Left renal pelvis (tissue), 4 donors: Measurements from ENCODE around the gene BLOC1S3. TPM values are rescaled to one million over a fixed set of nuclear protein-coding genes. Genes with fewer than 3 reads are reported as not detected.

Source experiments
- DNase-seq, 4 donors: peaks; one replicate each; pipeline ENCODE4 v3.0.0-alpha.2; 2013; ENCODE audit warnings: low read depth in 4 of 4, low spot score in 3 of 4
- polyA plus RNA-seq, 4 donors: library from polyadenylated mRNA; unstranded; fragments of 120-200 nt; gene quantifications; one replicate each; pipeline ENCODE4 v1.2.1, GENCODE V29; 2013; ENCODE audit not compliant: insufficient read length in 4 of 4

BLOC1S3 gene
- polyA plus RNA-seq, 4 donors = 6.7 to 10.1 (median 9.2) TPM

DNA sequence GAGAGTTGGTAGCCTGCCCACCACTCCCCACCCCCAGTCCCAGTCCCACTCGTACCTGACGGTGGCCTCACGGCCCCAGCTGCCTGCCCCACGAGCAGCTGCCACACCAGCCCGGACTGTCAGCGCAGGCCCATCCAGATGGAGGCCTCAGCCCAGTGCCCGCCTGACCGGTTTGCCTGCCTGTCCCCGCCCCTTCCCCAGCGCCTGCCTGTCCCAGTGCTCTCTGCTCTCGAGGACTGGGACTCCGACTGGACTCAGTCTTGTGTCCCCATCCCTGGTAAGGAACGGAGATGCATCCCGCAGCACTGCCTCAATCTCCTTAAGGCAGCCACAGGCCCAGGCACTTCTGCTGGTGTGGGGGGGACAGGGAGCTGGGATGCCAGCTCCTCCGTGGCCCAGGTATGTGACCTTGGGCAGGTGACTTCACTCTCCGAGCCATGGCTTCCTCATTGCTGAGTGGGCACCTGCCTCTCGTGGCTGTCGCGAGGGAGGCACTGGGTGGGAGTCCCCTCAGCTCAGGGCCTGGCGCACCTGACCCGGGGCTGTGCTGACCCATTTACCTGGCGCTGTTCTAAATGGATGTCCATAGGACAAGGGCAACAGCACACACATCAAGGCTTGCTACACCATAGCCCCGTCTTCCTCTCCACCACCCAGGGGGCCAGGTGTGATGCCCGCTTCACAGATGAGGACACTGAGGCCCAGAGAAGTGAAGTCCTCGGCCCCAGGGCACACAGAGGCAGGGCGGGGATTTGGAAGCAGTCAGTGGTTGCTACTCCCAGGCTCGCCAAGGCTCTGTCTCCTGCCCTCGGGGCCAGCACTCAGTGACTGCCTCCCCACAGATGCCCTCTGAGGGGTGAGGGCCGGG, 17.5 kb upstream of the BLOC1S3 start, which contains the start of gene NKPD1:
TSS of gene NKPD1 (minus strand) at position 113 of the 868 bp plus-strand sequence. CDS start 832 bp downstream, outside the sequence.
- DNase-seq = no peak

DNA sequence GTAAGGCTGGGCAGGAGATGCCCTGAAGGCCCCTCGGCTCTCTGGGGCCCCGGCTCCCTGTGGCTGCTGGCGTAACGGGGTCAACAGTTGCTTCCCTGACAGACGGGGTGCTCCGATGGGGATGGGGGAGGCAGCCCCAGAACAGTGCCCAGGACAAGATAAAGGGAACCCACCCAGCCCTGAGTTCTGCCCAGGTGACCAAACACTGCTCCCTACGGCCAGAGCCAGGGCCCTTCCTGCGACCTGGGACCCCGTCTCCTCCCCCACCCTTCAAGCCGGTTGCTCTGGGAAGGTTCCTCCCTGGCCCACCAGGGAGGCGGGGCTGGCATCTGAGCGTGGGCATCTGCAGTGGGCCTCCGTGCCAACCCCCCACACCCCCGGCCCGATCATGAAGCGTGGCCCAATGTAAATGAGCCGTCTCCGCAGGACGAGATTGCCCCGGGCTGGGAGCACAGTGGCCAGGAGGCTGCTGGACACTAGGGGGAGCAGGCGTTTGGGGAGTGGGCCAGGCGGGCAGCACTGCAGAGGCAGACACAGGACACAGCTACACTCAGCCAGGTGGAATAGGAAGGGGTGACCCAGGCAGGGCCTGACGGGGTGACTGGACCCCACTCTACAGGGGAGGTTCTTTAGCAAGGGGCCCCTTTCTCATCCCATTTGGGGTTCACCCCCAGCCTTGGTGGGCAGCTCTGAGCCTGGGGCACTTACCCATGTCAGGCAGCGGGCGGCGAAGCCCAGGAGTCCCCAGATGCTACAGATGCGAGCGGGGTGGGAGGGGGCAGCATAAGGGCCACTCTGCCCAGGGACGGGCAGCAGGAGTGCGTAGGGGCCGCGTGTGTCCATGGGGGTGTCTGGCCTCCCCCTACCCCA, 16.6 kb upstream of the BLOC1S3 start:
- no peak for DNase-seq

DNA sequence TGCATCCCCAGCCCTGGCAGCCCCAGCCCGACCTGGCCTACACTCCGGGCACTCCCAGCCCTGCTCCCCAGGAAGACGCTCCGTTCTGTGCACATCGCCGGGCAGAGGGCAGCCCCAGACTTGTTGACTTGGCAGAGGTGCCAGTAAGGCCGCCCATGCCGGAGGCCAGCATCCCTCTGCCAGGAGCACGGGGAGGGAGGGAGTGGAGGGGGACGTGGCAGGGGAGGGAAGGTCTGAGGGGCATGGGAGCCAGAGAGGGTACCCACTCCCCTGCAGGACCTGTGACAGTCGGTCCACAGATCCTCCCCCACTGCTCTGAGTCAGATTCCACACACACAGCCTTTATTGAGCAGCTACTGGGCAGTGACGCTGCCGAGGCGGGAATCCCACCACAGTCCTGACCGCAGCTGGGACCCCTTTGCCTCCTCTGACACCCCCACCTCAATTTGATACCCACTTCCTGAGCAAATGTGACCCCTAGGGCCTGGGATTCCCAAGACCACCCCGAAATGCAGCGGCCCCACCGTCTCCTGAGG, 15.9 kb upstream of the BLOC1S3 start:
- no peak for DNase-seq

DNA sequence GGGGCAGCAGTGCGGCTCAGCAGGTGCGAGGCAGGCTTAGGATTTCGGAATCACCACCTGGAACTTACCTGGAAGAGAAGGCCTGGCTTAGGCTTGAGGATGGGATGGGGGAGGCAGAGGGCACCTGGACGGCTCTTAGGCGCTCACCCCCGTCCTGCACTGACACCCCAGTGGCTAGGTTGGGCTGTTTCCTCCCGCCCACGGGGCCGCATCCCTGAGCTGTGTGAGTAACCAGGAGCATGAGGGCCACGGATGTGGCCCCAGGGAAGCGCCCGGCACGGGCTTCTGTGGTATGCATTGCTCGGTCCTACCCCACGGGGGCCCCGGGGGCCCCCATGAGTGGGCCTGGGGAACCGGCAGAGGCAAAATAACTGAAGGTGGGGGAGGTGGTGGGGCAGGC, 15.4 kb upstream of the BLOC1S3 start:
- DNase-seq = no peak

DNA sequence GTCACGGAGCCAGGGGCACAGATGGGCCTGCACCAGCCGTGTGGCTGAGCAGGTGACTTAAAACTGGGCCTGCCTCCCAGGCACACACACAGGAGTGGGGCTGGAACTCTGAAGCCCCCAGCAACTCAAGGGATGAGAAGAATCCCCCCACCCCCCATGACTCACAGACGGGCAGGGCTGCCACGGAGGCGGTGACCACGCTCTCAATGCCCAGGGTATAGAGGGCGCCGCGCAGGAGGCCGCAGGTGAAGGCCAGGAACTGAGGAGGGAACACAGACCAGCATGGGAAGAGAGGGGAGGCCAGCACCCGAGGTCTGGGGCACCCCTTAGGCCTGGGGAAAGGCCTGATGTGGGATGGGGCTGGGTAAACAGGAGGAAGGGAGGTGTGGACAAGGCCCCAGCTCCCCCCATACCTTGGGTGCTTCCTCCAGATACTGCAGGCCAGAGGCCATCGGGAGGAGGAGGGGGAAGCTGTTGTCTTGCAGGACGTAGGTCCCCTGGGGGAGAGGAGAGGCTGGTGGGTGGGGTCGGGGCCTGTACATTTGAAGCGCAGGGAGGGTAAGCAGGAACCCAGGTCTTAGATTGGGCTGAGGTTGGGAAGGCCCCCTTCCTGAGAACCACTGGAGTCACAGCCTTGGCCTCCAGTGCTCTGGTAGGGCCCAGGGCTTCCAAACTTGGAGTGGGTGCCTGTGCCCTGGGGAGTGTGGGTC, 14.7 kb upstream of the BLOC1S3 start:
- DNase-seq = no peak

DNA sequence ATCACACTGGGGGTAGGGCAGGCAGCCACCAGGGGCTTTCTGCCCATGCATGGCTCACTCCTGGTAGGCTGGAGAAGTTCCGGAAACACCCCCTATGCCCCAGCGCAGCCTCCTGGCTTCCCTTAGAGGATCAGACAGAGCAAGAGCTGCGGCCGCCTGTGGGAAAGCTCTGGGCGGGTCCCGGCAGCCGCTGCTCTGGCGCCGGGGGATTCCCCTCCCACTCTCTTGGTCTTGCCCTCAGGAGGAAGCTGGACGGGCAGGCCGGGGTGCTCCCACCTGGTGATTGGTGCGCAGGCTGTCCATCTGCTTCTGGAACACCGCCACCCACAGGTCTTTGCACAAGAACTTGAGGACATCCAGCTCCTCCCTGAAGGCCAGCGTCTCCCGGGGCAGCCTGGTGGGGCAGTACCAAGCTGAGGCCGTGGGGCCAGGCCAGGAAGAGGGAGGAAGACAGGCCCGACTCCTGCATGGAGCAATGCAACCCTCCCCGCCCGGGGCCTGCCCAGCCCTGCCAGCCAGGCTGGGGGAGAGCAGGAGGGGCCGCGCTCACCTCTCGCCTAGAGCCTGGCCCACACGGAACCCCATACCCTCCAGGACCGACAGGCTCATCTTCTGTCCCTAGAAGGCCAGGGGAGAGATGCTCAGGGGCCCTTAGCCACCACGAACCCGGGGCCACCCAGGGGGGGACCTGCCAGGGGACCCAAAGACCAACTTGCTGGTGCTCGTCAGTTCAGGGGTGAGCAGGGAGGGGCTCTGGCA, 13.8 kb upstream of the BLOC1S3 start:
- no peak for DNase-seq

DNA sequence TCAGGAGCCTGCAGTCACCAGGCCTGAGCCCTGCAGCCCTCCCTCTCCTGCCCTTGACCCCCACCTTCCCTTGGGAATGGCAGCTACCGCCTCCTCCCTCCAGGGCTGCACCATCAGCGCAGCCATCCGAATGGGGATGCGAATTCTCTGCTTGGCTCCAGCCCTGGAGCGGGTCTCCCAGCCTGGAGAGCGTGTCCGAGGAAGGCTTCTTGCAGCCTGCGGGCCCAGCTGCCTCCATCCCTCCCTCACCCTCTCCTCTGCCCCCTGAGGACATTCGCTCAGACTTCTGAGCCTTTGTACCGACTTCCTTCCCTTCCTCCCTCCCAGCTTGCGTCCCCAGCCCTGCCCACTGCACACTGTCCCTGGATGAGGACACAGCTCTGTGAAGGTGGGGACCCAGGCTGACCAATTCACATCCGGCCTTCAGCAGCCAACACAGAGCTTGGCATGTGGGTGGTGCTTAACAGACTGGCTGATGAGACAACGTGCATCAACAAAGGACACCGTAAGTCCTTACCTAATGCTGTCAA, 11.8 kb upstream of the BLOC1S3 start:
- no peak for DNase-seq

DNA sequence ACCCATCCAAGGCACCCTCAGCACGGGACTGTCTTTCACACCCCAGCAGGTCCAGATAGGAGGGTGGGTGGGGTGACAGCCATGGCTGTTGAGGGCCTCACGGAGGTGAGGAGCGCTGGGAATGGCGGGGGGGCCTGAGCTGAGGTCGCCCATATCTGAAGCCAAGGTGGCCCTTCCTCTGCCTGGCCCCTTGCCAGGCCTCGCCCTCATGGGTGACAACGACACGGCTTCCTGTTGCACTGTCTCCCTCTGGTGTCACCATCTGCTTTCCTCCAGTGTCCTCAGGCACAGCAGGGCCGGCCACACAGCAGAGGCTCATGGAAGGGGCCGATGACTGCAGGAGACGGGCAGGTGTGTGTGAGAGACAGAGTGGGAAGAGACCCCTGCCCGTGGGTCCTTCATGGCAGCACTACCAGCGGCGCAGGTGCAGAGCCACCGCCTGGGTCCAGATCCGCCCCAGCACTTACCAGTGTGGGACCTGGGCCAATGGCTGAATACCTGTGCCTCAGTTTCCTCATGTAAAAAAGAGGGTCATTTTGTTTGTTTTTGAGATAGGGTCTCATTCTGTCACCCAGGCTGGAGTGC, 9.7 kb upstream of the BLOC1S3 start:
- DNase-seq = no peak

DNA sequence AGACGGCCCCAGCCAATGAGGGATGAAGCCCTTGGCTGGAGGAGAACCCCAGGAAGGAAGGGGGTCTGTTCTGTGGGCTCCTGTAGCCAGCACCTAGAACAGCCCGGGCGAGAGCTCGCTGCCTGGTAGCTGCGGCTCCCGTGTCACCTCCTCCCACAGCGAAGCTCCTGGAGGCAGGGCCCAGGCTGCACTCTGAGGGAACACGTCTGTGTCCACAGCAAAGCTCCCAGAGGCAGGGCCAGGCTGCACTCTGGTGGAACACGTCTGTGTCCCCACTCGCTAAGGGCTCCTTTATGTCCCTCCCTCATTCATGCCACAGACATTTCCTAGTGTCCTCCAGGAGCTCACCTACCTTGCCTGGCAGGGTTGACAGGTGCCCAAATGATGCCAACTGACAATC, 9.0 kb upstream of the BLOC1S3 start:
- DNase-seq = no peak

DNA sequence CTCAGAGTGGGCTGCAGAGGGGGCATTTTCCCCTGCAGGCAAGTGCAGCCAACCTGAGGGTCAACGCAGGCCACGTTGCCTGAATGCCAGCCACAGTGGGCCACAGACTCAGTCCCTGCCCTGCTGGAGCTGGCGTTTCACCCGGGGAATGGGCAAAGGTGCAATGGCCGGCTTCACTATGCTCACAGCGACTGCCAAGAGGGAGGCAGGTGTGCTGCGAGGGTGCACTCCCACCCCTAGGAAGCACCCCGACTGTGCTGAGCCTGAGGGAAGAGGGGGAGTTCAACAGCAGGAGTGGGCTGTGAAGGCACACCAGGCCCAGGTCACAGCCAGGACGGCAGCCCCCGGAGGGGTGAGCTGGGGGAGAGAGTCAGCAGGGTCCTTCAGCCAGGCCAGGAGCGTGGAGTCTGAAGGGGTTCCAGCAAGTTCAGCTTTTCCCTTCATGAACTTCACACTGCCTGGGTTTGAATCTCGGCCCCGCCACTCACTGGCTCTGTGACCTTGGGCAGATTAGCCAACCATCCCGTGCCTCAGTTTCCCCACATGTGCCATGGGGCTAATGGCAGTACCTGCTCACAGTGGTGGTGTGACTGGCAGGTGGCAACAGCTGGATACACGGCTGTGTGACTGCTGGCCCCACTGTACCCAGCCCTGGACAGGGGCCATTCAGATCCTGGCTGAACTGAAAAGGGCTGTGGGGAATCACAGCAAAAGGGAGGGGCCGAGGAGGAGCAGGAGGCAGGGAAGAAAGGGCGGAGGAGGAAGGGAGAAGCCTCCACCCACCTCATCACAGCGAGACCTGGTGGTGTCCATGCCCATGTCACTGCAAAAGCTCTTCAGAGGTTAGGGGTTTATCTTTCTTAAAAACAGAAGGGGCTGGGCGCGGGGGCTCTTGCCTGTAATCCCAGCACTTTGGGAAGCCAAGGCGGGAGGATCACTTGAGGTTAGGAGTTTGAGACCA, 8.2 kb upstream of the BLOC1S3 start:
- DNase-seq = no peak

DNA sequence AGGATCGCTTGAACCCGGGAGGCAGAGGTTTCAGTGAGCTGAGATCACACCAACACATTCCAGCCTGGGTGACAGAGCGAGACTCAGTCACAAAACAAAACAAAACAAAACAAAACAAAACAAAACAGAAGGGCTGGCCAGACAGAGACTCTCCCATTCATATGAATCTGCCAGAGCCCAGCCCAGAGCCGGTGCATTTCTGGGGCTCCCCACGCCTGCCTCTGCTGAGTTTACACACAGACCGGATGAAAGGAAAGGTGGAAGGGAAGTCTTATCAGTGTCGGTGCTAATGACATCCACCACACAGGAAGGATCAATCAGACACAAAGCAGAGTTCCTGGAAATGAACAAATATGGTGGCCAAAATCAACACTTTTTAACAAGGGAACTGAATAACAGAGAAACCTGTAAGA, 7.4 kb upstream of the BLOC1S3 start:
- no peak for DNase-seq

DNA sequence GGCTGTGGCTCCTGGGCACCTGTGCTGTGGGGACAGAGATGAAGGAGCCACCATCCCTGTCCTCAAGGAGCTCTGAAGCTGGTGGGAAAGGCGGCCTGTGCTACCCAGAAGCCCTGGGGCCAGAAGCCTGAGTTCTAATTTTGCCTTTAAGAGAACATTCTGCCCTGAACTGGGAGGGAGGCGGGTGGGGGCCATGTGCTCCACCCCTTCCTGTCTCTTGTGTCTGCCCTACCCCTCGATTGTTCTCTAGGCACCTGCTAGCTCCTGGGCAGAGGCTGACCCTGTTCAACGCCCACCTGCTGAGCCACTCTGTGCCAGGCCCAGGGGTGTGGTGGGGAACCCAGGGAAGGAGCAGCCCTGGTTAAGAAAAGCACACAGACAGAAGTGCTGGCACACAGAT, 6.4 kb upstream of the BLOC1S3 start:
- DNase-seq = no peak

DNA sequence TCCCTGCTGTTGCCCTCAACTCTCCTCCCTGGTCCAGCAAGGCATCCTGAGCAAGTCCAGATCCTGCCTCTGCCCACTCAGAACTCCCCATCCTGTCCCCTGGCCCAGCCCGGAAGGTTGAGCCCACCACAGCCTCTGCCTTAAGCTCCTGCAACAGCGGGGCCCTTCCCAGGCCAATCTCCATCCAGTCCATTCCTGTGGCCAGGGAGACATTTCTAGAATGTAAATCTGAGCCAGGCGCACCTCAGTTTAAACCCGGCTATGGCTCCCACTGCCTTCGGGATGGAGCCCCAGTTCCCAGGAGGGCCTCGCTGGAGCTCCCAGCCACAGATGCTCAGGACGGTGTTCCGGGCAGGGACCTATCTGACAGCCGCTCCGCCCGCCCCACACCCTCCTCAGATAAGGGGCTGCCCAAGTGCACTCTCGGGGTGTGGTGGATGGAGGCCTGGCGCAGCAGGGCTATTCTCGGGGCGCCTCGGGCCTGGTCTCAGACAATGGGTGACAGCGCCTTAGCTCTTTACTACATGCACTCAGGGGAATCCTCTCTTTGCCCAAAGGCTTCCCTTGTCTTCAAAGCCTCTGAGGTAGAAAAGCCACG, 5.9 kb upstream of the BLOC1S3 start:
- DNase-seq = no peak

DNA sequence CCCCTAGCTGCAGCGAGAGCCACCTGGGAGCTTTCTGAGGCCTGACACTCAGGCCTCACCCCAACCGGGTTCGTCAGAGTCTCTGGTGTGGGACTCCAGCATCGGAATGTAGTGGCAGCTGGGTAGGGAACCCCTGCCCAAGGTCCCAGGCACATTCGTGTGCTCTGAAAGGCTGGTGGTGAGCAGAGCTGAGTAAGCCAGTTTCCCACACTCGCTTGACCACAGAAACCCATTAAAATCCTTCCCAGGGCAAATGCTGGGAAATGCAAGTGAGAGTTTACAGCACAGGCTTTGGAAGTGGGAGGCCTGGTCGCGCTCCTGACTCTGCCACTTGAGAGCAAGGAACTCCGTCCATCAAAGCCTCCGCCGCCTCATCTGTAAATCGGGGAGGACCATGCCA, 4.8 kb upstream of the BLOC1S3 start:
- DNase-seq = no peak

DNA sequence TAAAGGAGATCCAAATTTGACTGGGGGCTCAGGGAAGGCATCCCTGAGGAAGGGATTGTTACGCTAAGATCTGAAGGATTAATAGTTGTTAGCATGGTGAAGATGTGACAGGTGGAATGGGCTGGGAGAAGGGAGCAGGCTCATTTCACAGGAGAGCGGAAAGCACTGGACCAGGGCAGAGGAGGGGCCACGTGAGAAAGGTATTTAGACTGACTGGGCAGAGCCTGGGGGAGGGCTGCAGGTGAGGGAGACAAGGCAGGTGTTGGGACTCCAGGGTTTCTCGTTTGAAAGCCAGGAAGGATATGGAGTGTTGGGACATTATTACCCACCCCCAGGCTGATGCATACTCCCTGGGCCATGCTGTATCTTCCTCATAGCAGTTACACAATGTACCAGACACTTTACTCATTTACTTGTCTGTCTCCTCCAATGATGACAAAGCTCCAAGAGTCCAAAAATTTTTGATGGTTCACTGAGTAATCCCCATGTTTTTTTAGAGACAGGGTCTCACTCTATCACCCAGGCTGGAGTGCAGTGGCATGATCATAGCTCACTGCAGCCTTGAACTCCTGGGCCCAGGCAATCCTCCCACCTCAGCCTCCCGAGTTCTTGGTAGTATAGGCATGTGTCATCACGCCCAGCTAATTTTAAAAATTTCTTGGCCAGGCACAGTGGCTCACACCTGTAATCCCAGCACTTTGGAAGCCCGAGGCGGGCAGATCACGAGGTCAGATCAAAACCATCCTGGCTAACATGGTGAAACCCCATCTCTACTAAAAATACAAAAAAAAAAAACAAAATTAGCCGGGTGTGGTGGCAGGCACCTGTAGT, 2.9 kb upstream of the BLOC1S3 start:
- DNase-seq = no peak

DNA sequence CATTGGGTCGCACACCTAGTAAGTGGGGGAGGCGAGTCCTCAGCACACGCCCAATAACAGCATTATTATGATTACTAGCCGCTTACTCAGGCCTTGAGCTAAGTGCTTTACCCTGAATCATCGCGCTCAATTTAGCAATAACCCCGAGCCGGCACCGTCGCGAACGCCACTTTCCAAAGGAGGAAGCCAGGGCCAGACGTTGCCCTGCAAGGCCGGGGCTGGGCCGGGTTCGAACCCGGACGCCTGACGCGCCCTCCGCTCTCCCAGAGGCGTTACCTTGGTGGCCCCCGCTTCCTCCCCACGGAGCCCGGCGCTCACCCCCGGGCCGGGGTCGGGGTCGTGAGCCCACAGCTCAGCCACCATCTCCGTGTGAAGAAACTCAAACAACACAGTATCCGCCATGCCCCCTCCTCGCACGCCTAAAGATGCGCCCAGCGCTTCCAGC, 745 bp upstream of the BLOC1S3 start, which contains the start of gene TRAPPC6A:
TSS of gene TRAPPC6A (minus strand) at position 421 of the 445 bp plus-strand sequence. CDS start at position 402, 19 bp downstream.
- no peak for DNase-seq
